K562 (cell line): ENCODE data around the gene ZNF584. TPM values are rescaled to one million over a fixed set of nuclear protein-coding genes. Genes with fewer than 3 reads are reported as not detected.
A peak's percentile ranks its signal among the peaks of the same experiment; 100 is the strongest.

Experiments used
- ATAC-seq: fragments of 200-7000 bp; cut with Tn5 transposase; 3 replicates; pipeline ENCODE4 v1.9.1; 2020; ENCODE audit warnings: moderate library complexity
- BruUV-seq: library from RNA; stranded (reverse); fragments of 400-500 nt; replicated peaks from 2 replicates; lab custom pipeline; 2021; lab: Mats Ljungman, UMichigan
- CTCF ChIA-PET: fragments of 300-600 bp; formaldehyde crosslinking; extraction: SDS; loops from one replicate; lab custom pipeline; 2021; ENCODE audit warnings: low intra/inter-chr PET ratio; lab: Yijun Ruan, JAX
- POLR2A ChIA-PET: fragments of 300-600, 350-650 bp; sonication (Branson Sonifier 250); formaldehyde crosslinking; extraction: SDS; loops from one replicate; lab custom pipeline; 2021; ENCODE audit warnings: antibody characterized with exemption, inconsistent platforms; lab: Yijun Ruan, JAX
- DNase-seq, 4 experiments: peaks; one replicate each; pipeline versions ENCODE4 v3.0.0 to v3.0.0-alpha.2; 2011 to 2018; ENCODE audit warnings: low spot score in 3 of 4, mixed read lengths in 3 of 4; ENCODE audit errors: extremely low read depth in 1 of 4
- FAIRE-seq: peaks from 2 replicates; lab custom pipeline; 2011; peaks lifted over from hg19 to GRCh38; lab: Jason Lieb, UNC
- H2AFZ ChIP-seq: 2 replicates; pipeline ENCODE4 v1.6.0; 2011; ENCODE audit warnings: low read depth, low read length, control low read depth, inconsistent platforms
- H3K27ac ChIP-seq: fragments of 200-600 bp; 3 replicates; pipeline ENCODE4 v1.8.0; 2011; ENCODE audit warnings: low read depth, mild to moderate bottlenecking, control low read depth, inconsistent platforms, low read length, moderate library complexity, mixed read lengths; ENCODE audit errors: extremely low read depth
- H3K27me3 ChIP-seq, 2 experiments: fragments of 300-600 bp in 1 of 2; 2 replicates in 1 of 2; 3 replicates in 1 of 2; pipeline versions ENCODE4 v1.6.0 to v1.8.0; 2011; ENCODE audit warnings: inconsistent platforms in 2 of 2, low read length in 2 of 2, mild to moderate bottlenecking in 1 of 2, mixed read lengths in 1 of 2, moderate library complexity in 1 of 2; ENCODE audit not compliant: control insufficient read depth in 2 of 2, insufficient read depth in 2 of 2
- H3K36me3 ChIP-seq: fragments of 300-600 bp; 3 replicates; pipeline ENCODE4 v1.8.0; 2011; ENCODE audit warnings: mild to moderate bottlenecking, low read length, inconsistent platforms; ENCODE audit not compliant: control insufficient read depth, insufficient read depth
- H3K4me1 ChIP-seq, 2 experiments: fragments of 200-600 bp in 1 of 2; replicated peaks in 1 of 2; 2 replicates in 1 of 2; 3 replicates in 1 of 2; pipeline versions ENCODE4 v1.5.1 to v1.8.0; 2011; ENCODE audit warnings: inconsistent platforms in 2 of 2, low read length in 2 of 2, mild to moderate bottlenecking in 1 of 2, mixed read lengths in 1 of 2, moderate library complexity in 1 of 2; ENCODE audit not compliant: control insufficient read depth in 2 of 2, insufficient read depth in 2 of 2
- H3K4me2 ChIP-seq: 2 replicates; pipeline ENCODE4 v1.6.1; 2011; ENCODE audit warnings: low read length, control low read depth, inconsistent platforms, mixed read lengths; ENCODE audit not compliant: insufficient read depth
- H3K4me3 ChIP-seq: fragments of 200-600 bp; sonication (generic), shearing (Covaris generic); 2 replicates; pipeline ENCODE4 v1.5.1; 2016; ENCODE audit warnings: control low read depth, inconsistent platforms
- H3K79me2 ChIP-seq: fragments of 200-600 bp; 3 replicates; pipeline ENCODE4 v1.8.0; 2011; ENCODE audit warnings: low read length, inconsistent platforms; ENCODE audit not compliant: control insufficient read depth, insufficient read depth
- H3K9ac ChIP-seq, 2 experiments: 2 replicates each; pipeline versions ENCODE4 v1.6.0 to v1.6.1; 2011; ENCODE audit warnings: low read depth in 2 of 2, low read length in 2 of 2, control low read depth in 1 of 2, inconsistent platforms in 1 of 2, mild to moderate bottlenecking in 1 of 2, mixed read lengths in 1 of 2; ENCODE audit not compliant: insufficient read depth in 1 of 2
- H3K9me1 ChIP-seq: one replicate; pipeline ENCODE4 v1.6.0; 2011; ENCODE audit warnings: inconsistent platforms, mild to moderate bottlenecking, low read length, moderate library complexity; ENCODE audit not compliant: control insufficient read depth, insufficient read depth
- H3K9me3 ChIP-seq: replicated peaks from 2 replicates; pipeline ENCODE4 v1.5.1; 2011; ENCODE audit warnings: low read depth, low read length, inconsistent platforms; ENCODE audit not compliant: control insufficient read depth, insufficient read depth
- H4K20me1 ChIP-seq: replicated peaks from 2 replicates; pipeline ENCODE4 v1.6.1; 2011; ENCODE audit warnings: low read length, inconsistent platforms, mixed read lengths; ENCODE audit not compliant: control insufficient read depth, insufficient read depth
- CBX2 ChIP-seq: fragments of 200-600 bp; sonication (generic); IDR thresholded peaks from one replicate; pipeline ENCODE4 v1.6.1; 2012; ENCODE audit warnings: mild to moderate bottlenecking, low read length, inconsistent platforms; ENCODE audit not compliant: insufficient read depth, poor library complexity, severe bottlenecking
- CCNT2 ChIP-seq: IDR thresholded peaks from 2 replicates; pipeline ENCODE4 v1.6.1; 2011; ENCODE audit warnings: borderline replicate concordance, low read depth, mild to moderate bottlenecking, moderate library complexity, mixed read lengths, low read length; ENCODE audit not compliant: insufficient read length; ENCODE audit errors: extremely low read depth
- CHAMP1 ChIP-seq: fragments of 450-650 bp; IDR thresholded peaks from 2 replicates; pipeline ENCODE4 v1.6.1; 2016; ENCODE audit warnings: mild to moderate bottlenecking
- FOXO4 ChIP-seq: fragments of 450-650 bp; formaldehyde crosslinking; IDR thresholded peaks from 2 replicates; pipeline ENCODE4 v1.4.0; 2020; ENCODE audit warnings: mild to moderate bottlenecking, moderate library complexity
- HIVEP1 ChIP-seq: fragments of 250-450 bp; sonication (Bioruptor Pico); IDR thresholded peaks from 2 replicates; pipeline ENCODE4 v1.4.0; 2020; ENCODE audit warnings: mild to moderate bottlenecking
- KDM1A ChIP-seq, 2 experiments: fragments of 450-650 bp; IDR thresholded peaks; 2 replicates each; pipeline ENCODE4 v1.6.1; 2016; ENCODE audit warnings: mild to moderate bottlenecking in 2 of 2
- MCM7 ChIP-seq, 2 experiments: fragments of 450-650 bp; IDR thresholded peaks; 2 replicates each; pipeline ENCODE4 v1.6.1; 2016 to 2018
- RFX1 ChIP-seq: fragments of 450-650 bp; IDR thresholded peaks from 2 replicates; pipeline ENCODE4 v1.6.1; 2016; ENCODE audit warnings: mild to moderate bottlenecking, moderate library complexity
- ZC3H11A ChIP-seq: IDR thresholded peaks from 2 replicates; pipeline ENCODE4 v1.6.1; 2012; ENCODE audit warnings: low read depth, low read length, improper control_type of control experiment
- ZNF174 ChIP-seq: fragments of 250-450 bp; sonication (Bioruptor Pico); IDR thresholded peaks from 2 replicates; pipeline ENCODE4 v1.4.0; 2020; ENCODE audit warnings: mild to moderate bottlenecking
- ZNF512 ChIP-seq: IDR thresholded peaks from 2 replicates; pipeline ENCODE4 v1.6.1; 2016; ENCODE audit warnings: missing genetic modification characterization, missing compliant biosample characterization
- WGBS: fragments of 100-300 bp; shearing (Covaris generic); methylation state at CpG from one replicate; pipeline ENCODE4 v1.1.6; 2016; ENCODE audit warnings: low coverage, mixed read lengths; ENCODE audit not compliant: insufficient coverage; ENCODE audit errors: missing lambda C conversion rate; 5-methylcytosine and 5-hydroxymethylcytosine counted together
- in situ Hi-C: fragments of 300-500 bp; cut with MboI; formaldehyde crosslinking; loops from 4 replicates; pipeline ENCODE4 v1.15.0; 2018; ENCODE audit warnings: inconsistent platforms, mixed read lengths
- intact Hi-C: fragments of 100-400 bp; cut with micrococcal nuclease; formaldehyde crosslinking; loops from 2 replicates; pipeline ENCODE4 v1.14.2; 2022
- polyA plus RNA-seq, 8 experiments: library from polyadenylated mRNA; depleted of rRNA in 4 of 8; stranded (reverse) in 5 of 8; unstranded in 3 of 8; fragments of >200 nt; fragmentation: Nextera tagmentation in 2 of 8; fragmentation: Illumina TruSeq in 1 of 8; extraction: Ambion mirVana in 2 of 8; extraction: Trizol in 1 of 8; gene quantifications; 2 replicates each; pipeline versions ENCODE4 v1.2.1 to v1.2.3, GENCODE V29; 2011 to 2014; ENCODE audit warnings: inconsistent platforms in 1 of 8, missing spikeins in 1 of 8
- total RNA-seq, 7 experiments: library from RNA; depleted of rRNA in 6 of 7; stranded (reverse); fragments of >200 nt in 6 of 7; fragmentation: Illumina TruSeq in 2 of 7; extraction: Trizol in 2 of 7; gene quantifications; 2 replicates each; pipeline versions ENCODE4 v1.2.1 to v1.2.3, GENCODE V29; 2011 to 2021; ENCODE audit warnings: low replicate concordance in 1 of 7
- TF ChIP-seq, protein P1 (sequence below): sonication (generic); formaldehyde crosslinking; IDR thresholded peaks from 2 replicates; pipeline ENCODE4 v1.9.0; 2022; ENCODE audit warnings: mild to moderate bottlenecking, missing genetic modification reagents

The ZNF584 gene
- total and polyA plus RNA-seq, 9 of the 15 experiments (the other 6 are each of a cell fraction or from before 2014, with no cell fraction given), result 5.8 to 43.4 (median 24.6) TPM

DNA sequence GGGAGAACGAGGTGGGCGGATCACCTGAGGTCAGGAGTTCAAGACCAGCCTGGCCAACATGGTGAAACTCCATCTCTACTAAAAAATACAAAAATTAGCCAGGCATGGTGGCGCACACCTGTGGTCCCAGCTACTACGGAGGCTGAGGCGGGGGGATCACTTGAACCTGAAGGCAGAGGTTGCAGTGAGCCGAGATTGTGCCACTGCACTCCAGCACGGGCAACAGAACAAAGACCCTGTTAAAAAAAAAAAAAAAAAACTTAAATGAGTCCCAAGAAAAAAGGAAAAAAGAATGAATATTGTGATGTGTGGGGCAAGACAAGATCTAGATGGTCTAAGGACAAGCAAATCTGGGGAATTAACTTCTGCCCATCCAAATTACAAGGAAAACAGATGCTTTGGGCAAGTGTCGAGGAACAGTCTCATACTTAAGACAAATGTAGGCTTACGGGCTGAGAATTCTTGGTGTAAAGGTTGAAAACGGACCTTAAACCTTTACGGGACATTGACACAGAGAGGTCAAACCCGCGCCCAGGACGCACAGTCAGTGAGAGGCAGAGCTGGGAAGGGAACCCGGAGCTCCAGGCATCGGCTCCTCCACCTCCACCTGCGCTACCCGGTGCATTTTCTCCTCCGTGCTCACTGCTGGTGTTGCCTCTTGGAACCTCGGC lies 57.8 kb downstream of the ZNF584 start (continued):
- TF ChIP-seq ZNF512 (tag) (0 out of 2 replicates have a peak, but pooled peaks have one; percentile 13), ZC3H11A (no peak), ZNF174 (CRISPR knock-in tag) (0 out of 2 replicates have a peak, but pooled peaks have one; percentile 57), KDM1A (IDR thresholded peaks at IDR 0.05) (peak in 1 of 2 experiments; percentile 22; a peak in 1 of 4 replicates)

- Histone ChIP-seq H3K4me2 (peak within 1 kb of the TSS; percentile 92), H2AFZ (peak within 1 kb of the TSS; percentile 98), H3K36me3 (peaks cover 24% of the 10 kb centered on the region; the same call in 2 of the 3 replicates), H3K4me1 (peaks cover 10 to 24% of the 10 kb centered on the region in 2 experiments; a peak in 4 of 5 replicates), H3K27ac (peak within 1 kb of the TSS; percentile 58), H3K9me1 (peaks cover 14% of the 10 kb centered on the region), H3K4me3 (peak within 1 kb of the TSS; percentile 71), H3K27me3 (no peaks in the 10 kb centered on the region), H3K9me3 (no peaks in the 10 kb centered on the region), H3K79me2 (peaks cover 26% of the 10 kb centered on the region), H3K9ac (peak within 1 kb of the TSS; percentile 74 to 97), H4K20me1 (no peaks in the 10 kb centered on the region)
- no TSS peak for BruUV-seq
- FAIRE-seq, result peak; percentile 98
- under 1% methylated on average over 78 of the region's 92 CpGs for WGBS
- in situ Hi-C loops, result no loop called here
- ChIA-PET POLR2A (interaction anchor here (0.6 to 1.3 kb wide), 5 partner anchors 9 to 104 kb away, joined by 3 to 6 read pairs (median 4); partner anchors contain the start of genes ZNF324B, ZNF446 and ZNF497), CTCF (no interaction called here)
- intact Hi-C loops, result loop anchor here (5.0 kb wide), 1 partner anchor 60 kb away; the partner anchor contains the start of gene ZNF584
- ATAC-seq, result peak; percentile 97
- DNase-seq, result peak; percentile 95 to 99 (median 97)
- no peak for TF ChIP-seq FOXO4 (CRISPR knock-in tag)
- peak; percentile 40 for TF ChIP-seq CCNT2
- TF ChIP-seq CBX2, result no peak
- no peak for TF ChIP-seq HIVEP1 (CRISPR knock-in tag)
- peak; percentile 96 for TF ChIP-seq RFX1
- TF ChIP-seq, protein P1, sequence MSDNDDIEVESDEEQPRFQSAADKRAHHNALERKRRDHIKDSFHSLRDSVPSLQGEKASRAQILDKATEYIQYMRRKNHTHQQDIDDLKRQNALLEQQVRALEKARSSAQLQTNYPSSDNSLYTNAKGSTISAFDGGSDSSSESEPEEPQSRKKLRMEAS, result peak; percentile 85
- no peak for TF ChIP-seq CHAMP1
- TF ChIP-seq MCM7 (IDR thresholded peaks at IDR 0.05), result no peak
Measured at GRCh38 chr19:58466760-58467589, 58.5 kb downstream of the ZNF584 start, which contains the start of gene ZNF324. Gene ZNF324 (plus strand): TSS chr19:58467080. CDS start chr19:58469186, 2,106 bp downstream.
